MM.1S (cell line): Measurements from ENCODE around the gene SEC24B.

Source experiments
- EZH2 ChIP-seq: fragments of 300-600 bp; sonication (generic); optimal IDR thresholded peaks from 2 replicates; pipeline ENCODE3; 2017; ENCODE audit warnings: low read depth, mild to moderate bottlenecking, antibody characterized with exemption, low read length, mixed read lengths
- EZH2phosphoT487 ChIP-seq: fragments of 300-600 bp; sonication (generic); IDR thresholded peaks from 2 replicates; pipeline ENCODE4 v1.6.1; 2018; ENCODE audit warnings: antibody characterized with exemption, low read length
- TF ChIP-seq, protein P1 (sequence below): fragments of 300-600 bp; sonication (generic); IDR thresholded peaks from 2 replicates; pipeline ENCODE4 v1.5.1; 2016; ENCODE audit warnings: antibody characterized with exemption, low read length, mixed read lengths

DNA sequence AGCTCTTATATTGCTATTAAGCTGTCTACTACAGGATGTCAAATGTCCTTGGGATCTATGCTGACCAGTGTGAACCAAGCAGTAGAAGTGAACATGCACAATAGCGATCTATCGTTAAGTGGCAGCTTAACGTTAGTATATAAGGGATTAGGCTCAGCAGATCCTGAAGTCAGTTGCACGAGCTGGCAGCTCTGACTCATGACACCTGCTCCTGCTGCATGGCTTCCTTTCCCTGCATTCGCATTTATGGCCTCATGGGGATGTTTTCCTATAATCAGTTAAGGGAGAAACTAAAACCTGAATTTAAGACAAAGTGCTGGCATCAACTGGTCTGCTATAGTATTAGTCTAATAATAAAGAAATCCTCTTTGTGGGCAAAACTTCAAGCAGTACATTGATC, 113.8 kb downstream of the SEC24B start:
- TF ChIP-seq, protein P1, sequence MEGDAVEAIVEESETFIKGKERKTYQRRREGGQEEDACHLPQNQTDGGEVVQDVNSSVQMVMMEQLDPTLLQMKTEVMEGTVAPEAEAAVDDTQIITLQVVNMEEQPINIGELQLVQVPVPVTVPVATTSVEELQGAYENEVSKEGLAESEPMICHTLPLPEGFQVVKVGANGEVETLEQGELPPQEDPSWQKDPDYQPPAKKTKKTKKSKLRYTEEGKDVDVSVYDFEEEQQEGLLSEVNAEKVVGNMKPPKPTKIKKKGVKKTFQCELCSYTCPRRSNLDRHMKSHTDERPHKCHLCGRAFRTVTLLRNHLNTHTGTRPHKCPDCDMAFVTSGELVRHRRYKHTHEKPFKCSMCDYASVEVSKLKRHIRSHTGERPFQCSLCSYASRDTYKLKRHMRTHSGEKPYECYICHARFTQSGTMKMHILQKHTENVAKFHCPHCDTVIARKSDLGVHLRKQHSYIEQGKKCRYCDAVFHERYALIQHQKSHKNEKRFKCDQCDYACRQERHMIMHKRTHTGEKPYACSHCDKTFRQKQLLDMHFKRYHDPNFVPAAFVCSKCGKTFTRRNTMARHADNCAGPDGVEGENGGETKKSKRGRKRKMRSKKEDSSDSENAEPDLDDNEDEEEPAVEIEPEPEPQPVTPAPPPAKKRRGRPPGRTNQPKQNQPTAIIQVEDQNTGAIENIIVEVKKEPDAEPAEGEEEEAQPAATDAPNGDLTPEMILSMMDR = no peak
- TF ChIP-seq EZH2 = no peak
- no peak for TF ChIP-seq EZH2phosphoT487
